Mononuclear cell (primary cell): ENCODE measurements around the gene ASF1B. TPM values are rescaled to one million over a fixed set of nuclear protein-coding genes. Genes with fewer than 3 reads are reported as not detected.
A peak's percentile ranks its signal among the peaks of the same experiment; 100 is the strongest.
"Not testable (repeated sequence)": the region's sequence is repeated elsewhere in the genome, so short reads cannot be mapped to it uniquely, and the experiment has no call there.

Source experiments
- H3K27me3 ChIP-seq: 2 replicates; pipeline ENCODE4 v1.6.0; 2011; ENCODE audit warnings: low read length, control low read depth; ENCODE audit not compliant: insufficient read depth
- H3K4me1 ChIP-seq: 2 replicates; pipeline ENCODE4 v1.5.1; 2011; ENCODE audit warnings: mild to moderate bottlenecking, low read length, control low read depth; ENCODE audit not compliant: insufficient read depth
- H3K4me3 ChIP-seq: 2 replicates; pipeline ENCODE4 v1.5.1; 2011; ENCODE audit warnings: mild to moderate bottlenecking, low read length, moderate library complexity
- H3K9me3 ChIP-seq: 2 replicates; pipeline ENCODE4 v1.5.1; 2011; ENCODE audit warnings: low read depth, mild to moderate bottlenecking, control low read depth, low read length
- total RNA-seq: library from RNA; depleted of rRNA; stranded (reverse); fragments of >200 nt; gene quantifications from one replicate; pipeline ENCODE4 v1.2.3, GENCODE V29; 2012

Gene ASF1B
- total RNA-seq, 1 donor, result 0.94 TPM

GRCh38 chr19:14150041-14150769 lies 13.8 kb upstream of the ASF1B start:
- Histone ChIP-seq H3K4me3 (peak overlapping the region; percentile 28), H3K4me1 (peaks cover 29% of the 10 kb centered on the region), H3K9me3 (no peaks in the 10 kb centered on the region), H3K27me3 (no peaks in the 10 kb centered on the region)

GRCh38 chr19:14149509-14149994 lies 13.2 kb upstream of the ASF1B start:
- peaks cover 29% of the 10 kb centered on the region for H3K4me1 ChIP-seq
- no peaks in the 10 kb centered on the region for H3K27me3 ChIP-seq
- peak overlapping the region; percentile 28 for H3K4me3 ChIP-seq
- H3K9me3 ChIP-seq, result no peaks in the 10 kb centered on the region

GRCh38 chr19:14148751-14149410 lies 12.5 kb upstream of the ASF1B start:
- H3K4me3 ChIP-seq, result peak overlapping the region; percentile 28
- peaks cover 29% of the 10 kb centered on the region for H3K4me1 ChIP-seq

GRCh38 chr19:14147797-14148605 lies 11.6 kb upstream of the ASF1B start:
- Histone ChIP-seq H3K27me3 (no peaks in the 10 kb centered on the region), H3K4me1 (peaks cover 29% of the 10 kb centered on the region), H3K4me3 (no peak overlapping the region), H3K9me3 (no peaks in the 10 kb centered on the region)

More at GRCh38 chr19:14148751-14149410, 12.5 kb upstream of the ASF1B start:
- no peaks in the 10 kb centered on the region for H3K27me3 ChIP-seq
- no peaks in the 10 kb centered on the region for H3K9me3 ChIP-seq

DNA sequence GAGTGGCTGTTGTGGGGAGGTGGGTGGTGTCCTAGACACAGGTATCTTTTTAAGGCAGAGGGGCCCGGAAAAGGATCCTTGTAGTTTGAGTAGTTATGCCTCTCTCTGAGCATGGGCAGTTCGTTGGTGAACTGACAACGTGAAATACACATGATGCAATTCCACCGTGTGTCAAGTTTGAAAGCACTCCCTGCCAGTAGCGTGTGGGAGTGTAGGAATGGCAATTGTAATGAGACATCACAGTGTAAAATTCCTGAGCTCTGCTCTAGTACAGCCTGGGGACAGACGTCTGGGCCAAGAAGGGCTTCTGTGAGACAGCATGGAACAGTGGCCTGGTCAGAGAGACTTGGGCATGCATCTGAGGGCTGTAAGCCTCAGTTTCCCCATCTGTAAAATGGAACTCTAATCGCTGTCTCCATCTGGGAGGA lies 10.4 kb upstream of the ASF1B start:
- H3K4me1 ChIP-seq, result peaks cover 29% of the 10 kb centered on the region
- H3K4me3 ChIP-seq, result no peak overlapping the region
- H3K9me3 ChIP-seq, result no peaks in the 10 kb centered on the region
- H3K27me3 ChIP-seq, result no peaks in the 10 kb centered on the region

DNA sequence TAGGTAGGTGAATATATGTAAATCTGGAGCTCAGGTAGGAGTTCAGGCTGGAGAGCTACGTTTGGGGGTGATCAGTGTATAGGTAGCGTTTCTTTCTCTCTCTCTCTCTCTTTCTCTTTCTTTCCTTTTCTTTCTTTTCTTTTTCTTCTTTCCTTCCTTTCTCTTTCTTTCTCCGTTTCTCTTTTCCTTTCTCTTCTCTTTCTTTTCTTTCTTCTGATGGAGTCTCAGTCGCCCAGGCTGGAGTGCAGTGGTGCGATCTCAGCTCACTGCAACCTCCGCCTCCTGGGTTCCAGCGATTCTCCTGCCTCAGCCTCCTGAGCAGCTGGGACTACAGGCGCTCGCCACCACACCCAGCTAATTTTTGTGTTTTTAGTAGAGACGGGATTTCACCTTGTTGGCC lies 9.8 kb upstream of the ASF1B start:
- H3K4me1 ChIP-seq, result peaks cover 29% of the 10 kb centered on the region
- not testable (repeated sequence) for H3K4me3 ChIP-seq, H3K27me3 ChIP-seq, H3K9me3 ChIP-seq

DNA sequence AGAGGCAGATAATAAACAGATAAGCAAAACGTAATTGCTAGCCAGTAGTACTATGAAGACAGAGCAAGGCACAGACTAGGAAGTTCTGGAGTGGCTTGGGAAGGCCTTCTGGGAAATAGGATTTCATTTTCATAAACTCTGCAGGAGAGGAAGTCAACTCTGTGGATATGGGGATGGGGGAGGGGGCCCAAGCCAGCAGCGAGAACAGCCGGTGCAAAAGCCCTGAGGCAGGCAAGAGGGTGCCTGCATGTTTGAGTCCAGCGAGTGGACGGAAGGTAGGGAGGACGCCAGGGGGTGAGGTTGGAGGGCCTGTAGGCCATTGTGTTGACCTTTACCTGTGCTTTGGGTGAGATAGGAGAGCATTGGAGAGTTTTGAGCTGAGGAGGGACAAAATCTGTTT lies 9.0 kb upstream of the ASF1B start:
- H3K9me3 ChIP-seq, result no peaks in the 10 kb centered on the region
- no peak overlapping the region for H3K4me3 ChIP-seq
- H3K27me3 ChIP-seq, result no peaks in the 10 kb centered on the region
- H3K4me1 ChIP-seq, result peaks cover 29% of the 10 kb centered on the region

- Histone ChIP-seq H3K4me3 (no peak overlapping the region), H3K4me1 (peaks cover 32% of the 10 kb centered on the region), H3K27me3 (no peaks in the 10 kb centered on the region), H3K9me3 (no peaks in the 10 kb centered on the region)
Observed at GRCh38 chr19:14142262-14143190, 6.1 kb upstream of the ASF1B start.

DNA sequence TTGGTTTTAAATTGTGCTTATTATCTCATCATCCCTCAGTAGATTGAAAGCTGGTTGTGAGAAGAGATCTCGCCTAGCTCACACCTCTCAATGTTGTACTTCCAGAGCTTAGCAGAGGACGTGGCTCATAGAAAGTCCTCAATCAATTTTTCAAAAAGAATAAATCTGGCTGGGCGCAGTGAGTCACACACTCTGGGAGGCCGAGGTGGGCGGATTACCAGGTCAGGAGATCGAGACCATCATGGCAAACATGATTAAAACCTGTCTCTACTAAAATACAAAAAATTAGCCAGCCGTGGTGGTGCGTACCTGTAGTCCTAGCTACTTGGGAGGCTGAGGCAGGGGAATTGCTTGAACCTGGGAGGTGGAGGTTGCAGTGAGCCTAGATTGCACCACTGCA lies 4.7 kb upstream of the ASF1B start:
- no peak overlapping the region for H3K4me3 ChIP-seq
- no peaks in the 10 kb centered on the region for H3K27me3 ChIP-seq
- H3K9me3 ChIP-seq, result no peaks in the 10 kb centered on the region
- H3K4me1 ChIP-seq, result peaks cover 33% of the 10 kb centered on the region

- peaks cover 44% of the 10 kb centered on the region for H3K4me1 ChIP-seq
- H3K4me3 ChIP-seq, result no peak overlapping the region
Observed at GRCh38 chr19:14139944-14140343, 3.6 kb upstream of the ASF1B start.

GRCh38 chr19:14138576-14139265 lies 2.3 kb upstream of the ASF1B start:
- Histone ChIP-seq H3K4me3 (no peak overlapping the region), H3K27me3 (no peaks in the 10 kb centered on the region), H3K9me3 (no peaks in the 10 kb centered on the region), H3K4me1 (peaks cover 45% of the 10 kb centered on the region)

More at GRCh38 chr19:14139944-14140343, 3.6 kb upstream of the ASF1B start:
- Histone ChIP-seq H3K9me3 (no peaks in the 10 kb centered on the region), H3K27me3 (no peaks in the 10 kb centered on the region)

- Histone ChIP-seq H3K4me3 (peak overlapping the region; percentile 69), H3K4me1 (peaks cover 48% of the 10 kb centered on the region), H3K27me3 (no peaks in the 10 kb centered on the region), H3K9me3 (no peaks in the 10 kb centered on the region)
Observed at GRCh38 chr19:14135985-14136508, 342 bp downstream of the ASF1B start.

GRCh38 chr19:14135355-14135754 lies 1.0 kb downstream of the ASF1B start:
- Histone ChIP-seq H3K9me3 (no peaks in the 10 kb centered on the region), H3K4me3 (no peak overlapping the region), H3K4me1 (peaks cover 52% of the 10 kb centered on the region), H3K27me3 (no peaks in the 10 kb centered on the region)
